ENCODE data around the gene ESD. TPM values are rescaled to one million over a fixed set of nuclear protein-coding genes. Genes with fewer than 3 reads are reported as not detected.

The ESD gene
- total RNA-seq, 6 donors from 2014 or later, result 29.3 to 103 (median 82.1) TPM

DNA sequence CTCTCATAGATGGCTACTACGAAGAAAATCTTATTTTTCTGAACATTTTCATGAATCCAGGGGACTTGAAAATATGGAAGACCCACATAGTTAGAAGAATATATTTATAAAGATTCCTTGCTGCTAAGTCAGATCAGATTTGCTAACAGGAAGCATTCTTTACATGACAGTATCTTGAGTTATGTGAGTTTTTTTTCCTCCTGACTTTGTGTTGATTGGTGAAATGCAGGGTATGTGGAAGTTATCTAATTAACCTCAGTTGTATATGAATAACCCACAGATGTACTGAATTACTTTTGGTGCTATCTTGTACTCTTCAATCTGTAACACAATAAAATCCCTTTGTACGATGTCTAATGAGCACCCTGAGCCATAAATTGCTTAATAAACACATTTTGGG, 53.8 kb downstream of the ESD start:
- TF ChIP-seq POLR2AphosphoS5 (IDR thresholded peaks at IDR 0.05) (no peak), EP300 (IDR thresholded peaks at IDR 0.05) (no peak), POLR2A (IDR thresholded peaks at IDR 0.05) (no peak)
- TF ChIP-seq, protein P1, sequence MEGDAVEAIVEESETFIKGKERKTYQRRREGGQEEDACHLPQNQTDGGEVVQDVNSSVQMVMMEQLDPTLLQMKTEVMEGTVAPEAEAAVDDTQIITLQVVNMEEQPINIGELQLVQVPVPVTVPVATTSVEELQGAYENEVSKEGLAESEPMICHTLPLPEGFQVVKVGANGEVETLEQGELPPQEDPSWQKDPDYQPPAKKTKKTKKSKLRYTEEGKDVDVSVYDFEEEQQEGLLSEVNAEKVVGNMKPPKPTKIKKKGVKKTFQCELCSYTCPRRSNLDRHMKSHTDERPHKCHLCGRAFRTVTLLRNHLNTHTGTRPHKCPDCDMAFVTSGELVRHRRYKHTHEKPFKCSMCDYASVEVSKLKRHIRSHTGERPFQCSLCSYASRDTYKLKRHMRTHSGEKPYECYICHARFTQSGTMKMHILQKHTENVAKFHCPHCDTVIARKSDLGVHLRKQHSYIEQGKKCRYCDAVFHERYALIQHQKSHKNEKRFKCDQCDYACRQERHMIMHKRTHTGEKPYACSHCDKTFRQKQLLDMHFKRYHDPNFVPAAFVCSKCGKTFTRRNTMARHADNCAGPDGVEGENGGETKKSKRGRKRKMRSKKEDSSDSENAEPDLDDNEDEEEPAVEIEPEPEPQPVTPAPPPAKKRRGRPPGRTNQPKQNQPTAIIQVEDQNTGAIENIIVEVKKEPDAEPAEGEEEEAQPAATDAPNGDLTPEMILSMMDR (IDR thresholded peaks at IDR 0.05), result no peak
- Histone ChIP-seq H3K27ac (no peak overlapping the region), H3K27me3 (no peaks in the 10 kb centered on the region), H3K9me3 (no peaks in the 10 kb centered on the region), H3K36me3 (peaks cover 0 to 68% (median 10%) of the 10 kb centered on the region in 4 donors), H3K4me3 (no peak overlapping the region), H3K4me1 (no peaks in the 10 kb centered on the region)
- no peak for ATAC-seq (ENCODE audit: low FRiP score in 2 of 2)
- WGBS, 2 donors, result 94 to 95% methylated on average over 2 of the region's 2 CpGs
- no peak for DNase-seq

DNA sequence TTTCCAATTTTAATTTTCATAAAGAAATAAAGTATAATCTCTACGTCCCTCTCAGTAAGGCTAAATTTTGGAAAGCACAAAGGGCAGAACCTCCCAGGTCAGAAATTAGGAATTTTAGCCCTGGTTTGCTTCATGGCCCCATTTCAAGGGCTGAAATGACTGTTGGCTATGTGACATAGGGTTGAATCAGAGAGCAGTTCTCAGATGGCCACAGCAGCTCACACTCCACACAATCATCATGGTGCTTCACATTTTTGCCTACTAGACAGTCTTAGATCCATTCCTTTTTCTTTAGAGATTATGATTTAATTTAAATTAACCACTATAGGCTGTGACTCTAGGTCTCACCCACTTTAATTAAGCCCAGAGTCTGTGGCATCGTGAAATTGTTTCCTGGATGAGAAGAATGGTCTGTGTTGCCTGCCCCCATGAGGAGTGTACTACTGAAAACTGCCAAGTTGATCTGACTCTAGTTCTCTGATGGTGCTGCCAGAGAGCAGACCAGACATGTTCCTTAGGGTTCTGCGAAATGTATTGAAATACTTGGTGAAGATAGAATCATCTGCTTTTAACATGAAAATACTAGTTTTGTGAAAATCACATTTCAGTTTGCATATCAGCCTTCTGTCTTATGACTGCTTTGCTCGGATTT, 57.4 kb downstream of the ESD start:
- Histone ChIP-seq H3K9me3 (no peaks in the 10 kb centered on the region), H3K27me3 (no peaks in the 10 kb centered on the region), H3K36me3 (peaks cover 0 to 73% (median 13%) of the 10 kb centered on the region in 4 donors), H3K27ac (no peak overlapping the region), H3K4me1 (no peaks in the 10 kb centered on the region), H3K4me3 (no peak overlapping the region)
- DNase-seq, result no peak
- ATAC-seq (ENCODE audit: low FRiP score in 2 of 2), result peak in 1 of 2 donors; percentile 63
- WGBS, 2 donors, result 93% methylated on average over 4 of the region's 4 CpGs
- TF ChIP-seq, protein P1 (IDR thresholded peaks at IDR 0.05), result no peak
- TF ChIP-seq POLR2AphosphoS5 (IDR thresholded peaks at IDR 0.05), result no peak
- TF ChIP-seq POLR2A (IDR thresholded peaks at IDR 0.05), result no peak
- TF ChIP-seq EP300 (IDR thresholded peaks at IDR 0.05), result no peak

DNA sequence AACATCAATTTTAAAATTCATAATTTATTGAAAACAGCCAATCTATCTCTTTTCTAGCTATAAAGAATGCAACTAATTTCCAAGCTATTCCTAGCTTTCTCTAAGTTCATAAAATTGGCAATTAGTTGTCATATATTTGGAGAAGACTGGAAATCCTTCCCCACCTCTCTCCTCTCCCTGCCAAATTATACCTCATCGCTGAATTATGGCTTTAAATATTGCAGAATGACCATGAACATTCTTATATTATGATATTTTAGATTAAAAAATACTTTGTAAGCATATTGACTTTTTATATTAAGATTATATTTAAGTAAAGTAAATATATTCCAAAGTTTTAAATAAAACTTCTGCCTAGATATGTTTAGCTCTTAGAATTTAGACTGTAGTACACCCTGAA, 58.2 kb downstream of the ESD start:
- ATAC-seq (ENCODE audit: low FRiP score in 2 of 2) (no peak), DNase-seq (no peak)
- Histone ChIP-seq H3K4me3 (no peak overlapping the region), H3K4me1 (no peaks in the 10 kb centered on the region), H3K27ac (no peak overlapping the region), H3K27me3 (no peaks in the 10 kb centered on the region), H3K36me3 (peaks cover 0 to 72% (median 13%) of the 10 kb centered on the region in 4 donors), H3K9me3 (no peaks in the 10 kb centered on the region)
- TF ChIP-seq POLR2A (IDR thresholded peaks at IDR 0.05) (no peak), EP300 (IDR thresholded peaks at IDR 0.05) (no peak), POLR2AphosphoS5 (IDR thresholded peaks at IDR 0.05) (no peak)
- TF ChIP-seq, protein P1 (IDR thresholded peaks at IDR 0.05), result no peak
- WGBS, 2 donors, result 89 to 95% methylated on average over 1 of the region's 1 CpG

DNA sequence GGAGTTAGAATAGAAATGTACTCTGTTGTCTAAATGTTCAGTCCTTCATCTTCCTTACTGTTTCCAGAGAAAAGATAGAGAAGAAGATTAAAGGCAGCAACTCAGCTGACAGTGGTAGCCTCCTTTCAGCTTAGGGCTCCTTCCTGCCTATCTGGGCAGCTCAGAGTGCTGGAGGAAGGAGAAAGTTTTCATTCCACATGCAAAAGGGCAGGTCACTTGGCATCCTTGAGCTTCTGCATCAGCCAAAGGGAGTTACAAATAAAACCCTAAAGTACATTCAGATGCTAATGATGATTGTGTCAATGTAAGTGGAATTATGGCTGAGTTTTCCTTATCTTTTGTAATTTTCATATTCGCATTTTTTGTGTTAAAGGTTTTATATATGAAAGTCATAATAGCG, 58.9 kb downstream of the ESD start:
- TF ChIP-seq EP300 (IDR thresholded peaks at IDR 0.05) (no peak), POLR2AphosphoS5 (IDR thresholded peaks at IDR 0.05) (no peak), POLR2A (IDR thresholded peaks at IDR 0.05) (no peak)
- TF ChIP-seq, protein P1 (IDR thresholded peaks at IDR 0.05), result no peak
- DNase-seq (no peak), ATAC-seq (ENCODE audit: low FRiP score in 2 of 2) (no peak)
- 92 to 96% methylated on average over 2 of the region's 2 CpGs for WGBS, 2 donors
- Histone ChIP-seq H3K9me3 (no peaks in the 10 kb centered on the region), H3K4me1 (no peaks in the 10 kb centered on the region), H3K36me3 (peaks cover 0 to 79% (median 13%) of the 10 kb centered on the region in 4 donors), H3K27me3 (no peaks in the 10 kb centered on the region), H3K4me3 (no peak overlapping the region), H3K27ac (no peak overlapping the region)
